Measurements from ENCODE around the gene ANKH. TPM values are rescaled to one million over a fixed set of nuclear protein-coding genes. Genes with fewer than 3 reads are reported as not detected.
"Not testable (repeated sequence)": the region's sequence is repeated elsewhere in the genome, so short reads cannot be mapped to it uniquely, and the experiment has no call there.

Gene ANKH
- polyA plus RNA-seq, 4 donors = 33.0 to 82.2 (median 41.9) TPM

DNA sequence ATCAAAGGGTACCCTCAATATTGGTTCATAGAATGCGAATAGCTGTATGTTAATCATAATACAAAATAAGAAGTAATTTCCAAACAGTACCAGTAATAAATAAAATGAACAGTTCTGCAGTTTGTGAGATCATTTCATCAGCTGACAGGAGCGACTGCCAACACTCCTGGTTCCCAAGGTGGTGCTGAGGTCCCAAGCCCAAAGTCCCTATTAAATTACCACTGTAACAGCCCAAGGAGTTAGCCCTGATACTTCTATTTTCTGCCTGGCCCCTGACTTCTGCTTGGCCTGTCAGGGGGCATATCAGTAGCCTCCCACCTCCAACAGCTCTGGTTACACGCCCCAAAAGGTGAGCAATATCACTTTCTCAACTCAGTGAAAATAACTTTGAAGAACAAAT lies 47.1 kb downstream of the ANKH start:
- WGBS, 3 donors = 47 to 77% (median 63%) methylated on average over 3 of the region's 3 CpGs
- FAIRE-seq (no peak), DNase-seq (peak; percentile 21 to 67)
- Histone ChIP-seq H3K36me3 (ENCODE audit: control insufficient read depth in 3 of 3, insufficient read depth in 2 of 3, low read depth in 1 of 3, low read length in 3 of 3) (peaks cover 0 to 17% (median 0%) of the 10 kb centered on the region in 3 donors), H3K9me3 (ENCODE audit: control insufficient read depth in 2 of 2, insufficient read depth in 1 of 2, low read depth in 1 of 2, low read length in 1 of 2) (no peaks in the 10 kb centered on the region), H3K27ac (ENCODE audit: low read depth in 1 of 3, low read length in 2 of 3) (no peak overlapping the region), H3K27me3 (ENCODE audit: control insufficient read depth in 3 of 3, insufficient read depth in 3 of 3, low read length in 3 of 3) (no peaks in the 10 kb centered on the region), H3K4me3 (ENCODE audit: low read depth in 1 of 3, low read length in 3 of 3) (no peak overlapping the region), H3K4me1 (ENCODE audit: control insufficient read depth in 3 of 3, insufficient read depth in 2 of 3, low read depth in 1 of 3, low read length in 2 of 3) (peaks cover 0 to 2% (median 0%) of the 10 kb centered on the region in 3 donors)

- H3K27me3 ChIP-seq (ENCODE audit: control insufficient read depth in 3 of 3, insufficient read depth in 3 of 3, low read length in 3 of 3) = no peaks in the 10 kb centered on the region
- H3K4me1 ChIP-seq (ENCODE audit: control insufficient read depth in 3 of 3, insufficient read depth in 2 of 3, low read depth in 1 of 3, low read length in 2 of 3) = peaks cover 0 to 2% (median 0%) of the 10 kb centered on the region in 3 donors
- DNase-seq (no peak), FAIRE-seq (no peak)
- H3K4me3 ChIP-seq (ENCODE audit: low read depth in 1 of 3, low read length in 3 of 3) = no peak overlapping the region
- no peak overlapping the region for H3K27ac ChIP-seq (ENCODE audit: low read depth in 1 of 3, low read length in 2 of 3)
- H3K36me3 ChIP-seq (ENCODE audit: control insufficient read depth in 3 of 3, insufficient read depth in 2 of 3, low read depth in 1 of 3, low read length in 3 of 3) = peaks cover 0 to 8% (median 4%) of the 10 kb centered on the region in 3 donors
- no peaks in the 10 kb centered on the region for H3K9me3 ChIP-seq (ENCODE audit: control insufficient read depth in 2 of 2, insufficient read depth in 1 of 2, low read depth in 1 of 2, low read length in 1 of 2)
- 73 to 86% (median 79%) methylated on average over 9 of the region's 9 CpGs for WGBS, 3 donors
Measured at GRCh38 chr5:14821100-14821845, 50.3 kb downstream of the ANKH start.

DNA sequence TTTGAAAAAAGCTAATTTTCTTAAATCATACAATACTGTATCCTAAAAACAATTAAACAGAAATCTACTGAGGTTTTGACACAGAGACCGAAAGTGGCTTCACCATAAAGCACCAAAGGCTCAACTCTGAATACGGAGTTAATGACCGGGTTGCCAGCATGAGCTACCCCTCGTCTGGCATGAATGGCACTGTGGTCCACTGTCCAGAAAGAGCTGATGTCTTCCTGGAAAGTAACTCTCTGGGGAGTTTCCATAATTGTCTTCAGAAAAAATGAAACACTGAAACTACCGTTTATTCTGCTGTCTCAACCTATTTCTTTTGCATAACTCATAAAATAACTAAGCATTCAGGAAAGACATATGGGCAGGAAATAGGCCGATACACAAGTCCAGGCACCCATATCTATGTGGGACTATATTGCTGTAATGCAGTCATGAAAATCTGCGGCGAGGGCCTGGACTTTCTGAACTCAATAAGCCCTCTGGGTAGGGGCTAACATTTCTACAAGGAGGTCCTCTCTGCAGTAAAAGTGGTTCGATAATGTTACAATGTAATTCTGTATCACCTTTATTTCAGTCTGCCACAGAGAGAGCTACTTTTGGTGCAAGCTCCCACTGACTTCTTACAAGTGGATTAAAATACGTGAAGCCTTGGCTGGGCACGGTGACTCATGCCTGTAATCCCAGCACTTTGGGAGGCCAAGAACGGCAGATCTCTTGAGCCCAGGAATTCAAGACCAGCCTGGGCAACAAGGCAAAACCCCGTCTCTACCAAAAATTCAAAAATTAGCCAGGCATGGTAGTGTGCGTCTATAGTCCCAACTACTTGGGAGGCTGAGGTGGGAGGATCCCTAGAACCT lies 52.4 kb downstream of the ANKH start:
- H3K27me3 ChIP-seq (ENCODE audit: control insufficient read depth in 3 of 3, insufficient read depth in 3 of 3, low read length in 3 of 3) = no peaks in the 10 kb centered on the region
- no peak overlapping the region for H3K27ac ChIP-seq (ENCODE audit: low read depth in 1 of 3, low read length in 2 of 3)
- no peak overlapping the region for H3K4me3 ChIP-seq (ENCODE audit: low read depth in 1 of 3, low read length in 3 of 3)
- no peaks in the 10 kb centered on the region for H3K4me1 ChIP-seq (ENCODE audit: control insufficient read depth in 3 of 3, insufficient read depth in 2 of 3, low read depth in 1 of 3, low read length in 2 of 3)
- FAIRE-seq (no peak), DNase-seq (no peak)
- WGBS, 3 donors = 86 to 87% (median 87%) methylated on average over 14 of the region's 14 CpGs
- peaks cover 0 to 10% (median 4%) of the 10 kb centered on the region in 3 donors for H3K36me3 ChIP-seq (ENCODE audit: control insufficient read depth in 3 of 3, insufficient read depth in 2 of 3, low read depth in 1 of 3, low read length in 3 of 3)
- H3K9me3 ChIP-seq (ENCODE audit: control insufficient read depth in 2 of 2, insufficient read depth in 1 of 2, low read depth in 1 of 2, low read length in 1 of 2) = no peaks in the 10 kb centered on the region

DNA sequence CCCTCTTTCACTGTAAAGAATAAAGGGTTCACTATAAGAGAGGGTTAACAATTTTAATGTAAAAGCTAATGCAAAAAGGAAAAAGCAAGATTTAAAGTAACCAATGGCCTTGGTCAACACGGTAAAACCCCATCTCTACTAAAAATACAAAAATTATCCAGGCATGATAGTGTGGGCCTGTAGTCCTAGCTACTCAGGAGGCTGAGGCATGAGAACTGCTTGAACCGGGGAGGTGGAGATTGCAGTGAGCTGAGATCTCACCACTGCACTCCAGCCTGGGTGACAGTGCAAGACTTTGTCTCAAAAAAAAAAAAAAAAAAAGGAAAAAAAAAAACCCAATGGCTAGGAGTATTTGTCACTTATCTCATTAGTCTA lies 53.8 kb downstream of the ANKH start:
- H3K27ac ChIP-seq (ENCODE audit: low read depth in 1 of 3, low read length in 2 of 3); H3K4me1 ChIP-seq (ENCODE audit: control insufficient read depth in 3 of 3, insufficient read depth in 2 of 3, low read depth in 1 of 3, low read length in 2 of 3); H3K4me3 ChIP-seq (ENCODE audit: low read depth in 1 of 3, low read length in 3 of 3); DNase-seq; FAIRE-seq; H3K9me3 ChIP-seq (ENCODE audit: control insufficient read depth in 2 of 2, insufficient read depth in 1 of 2, low read depth in 1 of 2, low read length in 1 of 2); H3K27me3 ChIP-seq (ENCODE audit: control insufficient read depth in 3 of 3, insufficient read depth in 3 of 3, low read length in 3 of 3): not testable (repeated sequence)
- 87 to 95% (median 91%) methylated on average over 2 of the region's 2 CpGs for WGBS, 3 donors
- H3K36me3 ChIP-seq (ENCODE audit: control insufficient read depth in 3 of 3, insufficient read depth in 2 of 3, low read depth in 1 of 3, low read length in 3 of 3) = peaks cover 0 to 10% (median 4%) of the 10 kb centered on the region in 3 donors

DNA sequence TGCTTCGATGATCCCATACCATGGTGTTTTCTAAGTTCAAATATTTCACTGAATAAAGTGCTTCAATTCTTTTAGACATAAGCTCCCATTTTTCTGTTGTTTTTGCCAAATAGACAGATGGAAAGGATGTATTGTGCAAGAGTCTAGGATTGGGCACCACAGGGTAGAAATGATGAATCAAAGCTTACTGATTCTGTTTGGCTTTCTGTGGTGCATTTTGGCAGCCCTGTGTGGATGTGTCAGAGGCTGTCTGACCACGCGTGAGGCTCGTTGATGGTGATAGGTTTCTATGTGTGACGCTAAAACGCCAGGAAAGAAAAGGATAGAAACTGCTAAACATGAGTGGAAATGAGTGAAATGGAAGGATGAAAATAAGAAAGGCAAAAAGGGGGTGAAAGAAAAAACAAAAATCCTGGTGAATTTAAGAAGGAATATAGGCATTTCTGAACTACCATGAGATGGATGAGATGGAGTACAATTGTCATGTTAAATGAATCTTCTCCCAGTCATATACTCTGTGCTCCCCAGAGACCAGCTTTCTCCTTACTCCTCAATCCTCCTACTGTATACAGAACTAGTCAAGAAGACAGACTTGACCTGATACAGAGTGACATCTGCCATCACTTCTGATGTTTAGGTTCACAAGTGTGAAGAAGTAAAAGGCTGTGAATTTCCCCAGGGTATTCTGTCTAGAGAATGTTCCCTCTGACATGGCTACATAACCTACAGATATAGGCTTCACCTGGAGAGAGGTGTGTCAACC lies 54.4 kb downstream of the ANKH start:
- WGBS, 3 donors = 86 to 93% (median 90%) methylated on average over 6 of the region's 6 CpGs
- no peak overlapping the region for H3K27ac ChIP-seq (ENCODE audit: low read depth in 1 of 3, low read length in 2 of 3)

DNA sequence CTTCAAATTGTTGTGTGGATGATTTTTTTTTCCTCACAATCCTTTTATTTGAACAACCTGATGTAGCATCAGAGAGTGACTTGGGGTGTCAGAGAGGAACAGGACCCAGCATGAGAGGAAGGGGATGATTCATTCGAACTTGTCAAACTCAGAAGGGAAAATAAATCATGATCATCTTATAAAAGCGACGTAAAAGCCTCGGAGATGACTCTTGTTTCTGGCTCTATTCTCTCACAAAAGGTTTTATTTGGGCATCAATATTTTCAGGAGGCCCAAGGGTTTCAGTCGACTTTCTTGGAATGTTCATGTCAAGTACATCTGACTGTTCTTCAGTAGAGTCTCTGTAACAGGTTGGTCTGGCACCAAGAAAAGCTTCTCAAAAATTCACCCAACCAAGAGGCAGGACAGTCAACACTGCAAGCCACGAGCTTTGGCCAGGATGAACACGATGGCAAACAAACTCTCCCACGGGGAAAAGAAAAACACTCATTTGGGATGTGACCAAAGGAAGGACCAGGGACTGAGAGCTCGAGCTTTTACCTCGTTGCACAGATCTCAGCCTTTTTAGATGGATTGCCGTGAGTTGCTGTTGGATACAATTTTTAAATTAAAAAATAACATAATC lies 55.1 kb downstream of the ANKH start:
- FAIRE-seq = no peak
- Histone ChIP-seq H3K36me3 (ENCODE audit: control insufficient read depth in 3 of 3, insufficient read depth in 2 of 3, low read depth in 1 of 3, low read length in 3 of 3) (peaks cover 0 to 13% (median 4%) of the 10 kb centered on the region in 3 donors), H3K4me1 (ENCODE audit: control insufficient read depth in 3 of 3, insufficient read depth in 2 of 3, low read depth in 1 of 3, low read length in 2 of 3) (no peaks in the 10 kb centered on the region), H3K27me3 (ENCODE audit: control insufficient read depth in 3 of 3, insufficient read depth in 3 of 3, low read length in 3 of 3) (no peaks in the 10 kb centered on the region), H3K4me3 (ENCODE audit: low read depth in 1 of 3, low read length in 3 of 3) (no peak overlapping the region), H3K27ac (ENCODE audit: low read depth in 1 of 3, low read length in 2 of 3) (no peak overlapping the region), H3K9me3 (ENCODE audit: control insufficient read depth in 2 of 2, insufficient read depth in 1 of 2, low read depth in 1 of 2, low read length in 1 of 2) (no peaks in the 10 kb centered on the region)
- DNase-seq = no peak
- WGBS, 3 donors = 88 to 91% (median 90%) methylated on average over 11 of the region's 11 CpGs

More for the DNA sequence above, 54.4 kb downstream of the ANKH start:
- DNase-seq (no peak), FAIRE-seq (no peak)
- Histone ChIP-seq H3K9me3 (ENCODE audit: control insufficient read depth in 2 of 2, insufficient read depth in 1 of 2, low read depth in 1 of 2, low read length in 1 of 2) (no peaks in the 10 kb centered on the region), H3K4me3 (ENCODE audit: low read depth in 1 of 3, low read length in 3 of 3) (no peak overlapping the region), H3K27me3 (ENCODE audit: control insufficient read depth in 3 of 3, insufficient read depth in 3 of 3, low read length in 3 of 3) (no peaks in the 10 kb centered on the region), H3K4me1 (ENCODE audit: control insufficient read depth in 3 of 3, insufficient read depth in 2 of 3, low read depth in 1 of 3, low read length in 2 of 3) (no peaks in the 10 kb centered on the region), H3K36me3 (ENCODE audit: control insufficient read depth in 3 of 3, insufficient read depth in 2 of 3, low read depth in 1 of 3, low read length in 3 of 3) (peaks cover 0 to 12% (median 4%) of the 10 kb centered on the region in 3 donors)

GRCh38 chr5:14813747-14814146 lies 57.8 kb downstream of the ANKH start:
- no peaks in the 10 kb centered on the region for H3K9me3 ChIP-seq (ENCODE audit: control insufficient read depth in 2 of 2, insufficient read depth in 1 of 2, low read depth in 1 of 2, low read length in 1 of 2)
- H3K27me3 ChIP-seq (ENCODE audit: control insufficient read depth in 3 of 3, insufficient read depth in 3 of 3, low read length in 3 of 3) = no peaks in the 10 kb centered on the region
- H3K36me3 ChIP-seq (ENCODE audit: control insufficient read depth in 3 of 3, insufficient read depth in 2 of 3, low read depth in 1 of 3, low read length in 3 of 3) = peaks cover 0 to 9% (median 4%) of the 10 kb centered on the region in 3 donors
- 88 to 96% (median 89%) methylated on average over 3 of the region's 3 CpGs for WGBS, 3 donors
- no peak for FAIRE-seq
- no peak overlapping the region for H3K4me3 ChIP-seq (ENCODE audit: low read depth in 1 of 3, low read length in 3 of 3)
- DNase-seq = no peak
- H3K4me1 ChIP-seq (ENCODE audit: control insufficient read depth in 3 of 3, insufficient read depth in 2 of 3, low read depth in 1 of 3, low read length in 2 of 3) = peaks cover 0 to 4% (median 0%) of the 10 kb centered on the region in 3 donors
- H3K27ac ChIP-seq (ENCODE audit: low read depth in 1 of 3, low read length in 2 of 3) = no peak overlapping the region

- Histone ChIP-seq H3K27ac (ENCODE audit: low read depth in 1 of 3, low read length in 2 of 3) (no peak overlapping the region), H3K27me3 (ENCODE audit: control insufficient read depth in 3 of 3, insufficient read depth in 3 of 3, low read length in 3 of 3) (no peaks in the 10 kb centered on the region), H3K4me3 (ENCODE audit: low read depth in 1 of 3, low read length in 3 of 3) (no peak overlapping the region), H3K9me3 (ENCODE audit: control insufficient read depth in 2 of 2, insufficient read depth in 1 of 2, low read depth in 1 of 2, low read length in 1 of 2) (no peaks in the 10 kb centered on the region), H3K36me3 (ENCODE audit: control insufficient read depth in 3 of 3, insufficient read depth in 2 of 3, low read depth in 1 of 3, low read length in 3 of 3) (peaks cover 0 to 9% (median 4%) of the 10 kb centered on the region in 3 donors), H3K4me1 (ENCODE audit: control insufficient read depth in 3 of 3, insufficient read depth in 2 of 3, low read depth in 1 of 3, low read length in 2 of 3) (peaks cover 0 to 4% (median 0%) of the 10 kb centered on the region in 3 donors)
- FAIRE-seq (no peak), DNase-seq (no peak)
- 89 to 97% (median 90%) methylated on average over 5 of the region's 5 CpGs for WGBS, 3 donors
Measured at GRCh38 chr5:14812166-14812565, 59.4 kb downstream of the ANKH start.
